Endothelial cell of umbilical vein (primary cell): Measurements from ENCODE around the gene PLCD3. TPM values are rescaled to one million over a fixed set of nuclear protein-coding genes. Genes with fewer than 3 reads are reported as not detected.

ENCODE experiments used
- BruUV-seq: library from RNA; stranded (reverse); fragments of 400-500 nt; replicated peaks from 2 replicates; lab custom pipeline; 2021; lab: Mats Ljungman, UMichigan
- CTCF ChIA-PET: fragments of 300-600, 350-600 bp; sonication (Branson Sonifier 250); formaldehyde crosslinking; loops from one replicate; lab custom pipeline; 2021; ENCODE audit warnings: antibody characterized with exemption, inconsistent platforms; lab: Charles Lee
- POLR2A ChIA-PET: fragments of 300-600, 350-600 bp; sonication (Branson Sonifier 250); formaldehyde crosslinking; loops from one replicate; lab custom pipeline; 2021; ENCODE audit warnings: antibody characterized with exemption, inconsistent platforms; lab: Charles Lee
- DNase-seq: peaks from one replicate; pipeline ENCODE4 v3.0.0-alpha.2; 2011; ENCODE audit warnings: low read depth, low spot score
- FAIRE-seq: peaks from 2 replicates; lab custom pipeline; 2011; peaks lifted over from hg19 to GRCh38; lab: Jason Lieb, UNC
- H2AFZ ChIP-seq: 2 replicates; pipeline ENCODE4 v1.6.0; 2012; ENCODE audit warnings: low read depth, low read length, control low read depth, inconsistent platforms
- H3K27ac ChIP-seq: 2 replicates; pipeline ENCODE4 v1.5.1; 2011; ENCODE audit warnings: low read depth, mild to moderate bottlenecking, control low read depth, low read length, moderate library complexity; ENCODE audit not compliant: insufficient read depth
- H3K27me3 ChIP-seq, 2 experiments: 2 replicates each; pipeline versions ENCODE4 v1.6.0 to v1.6.1; 2011; ENCODE audit warnings: low read length in 2 of 2, mixed read lengths in 1 of 2; ENCODE audit not compliant: control insufficient read depth in 2 of 2, insufficient read depth in 2 of 2
- H3K36me3 ChIP-seq, 2 experiments: 2 replicates in 1 of 2; 3 replicates in 1 of 2; pipeline ENCODE4 v1.5.1; 2011; ENCODE audit warnings: low read length in 2 of 2, mild to moderate bottlenecking in 1 of 2, moderate library complexity in 1 of 2; ENCODE audit not compliant: control insufficient read depth in 2 of 2, insufficient read depth in 2 of 2; ENCODE audit errors: extremely low read depth in 1 of 2
- H3K4me1 ChIP-seq: 3 replicates; pipeline ENCODE4 v1.5.1; 2011; ENCODE audit warnings: mild to moderate bottlenecking, low read length; ENCODE audit not compliant: control insufficient read depth, insufficient read depth; ENCODE audit errors: extremely low read depth
- H3K4me2 ChIP-seq: 2 replicates; pipeline ENCODE4 v1.6.1; 2011; ENCODE audit warnings: low read length, control low read depth, mixed read lengths; ENCODE audit not compliant: insufficient read depth
- H3K4me3 ChIP-seq, 3 experiments: fragments of 200-600 bp in 1 of 3; sonication (generic), shearing (Covaris generic) in 1 of 3; replicated peaks in 1 of 3; 2 replicates each; pipeline ENCODE4 v1.5.1; 2011 to 2016; ENCODE audit warnings: control low read depth in 3 of 3, low read length in 3 of 3, mild to moderate bottlenecking in 2 of 3, inconsistent platforms in 1 of 3, low read depth in 1 of 3, moderate library complexity in 1 of 3; ENCODE audit not compliant: insufficient read depth in 1 of 3
- H3K79me2 ChIP-seq: 2 replicates; pipeline ENCODE4 v1.6.0; 2012; ENCODE audit warnings: low read length, inconsistent platforms; ENCODE audit not compliant: control insufficient read depth, insufficient read depth
- H3K9ac ChIP-seq: replicated peaks from 2 replicates; pipeline ENCODE3; 2011; ENCODE audit warnings: low read length, control low read depth; ENCODE audit not compliant: insufficient read depth; ENCODE audit errors: extremely low read depth
- H3K9me1 ChIP-seq: replicated peaks from 3 replicates; pipeline ENCODE4 v1.6.0; 2011; ENCODE audit warnings: mild to moderate bottlenecking, low read length; ENCODE audit not compliant: control insufficient read depth, insufficient read depth; ENCODE audit errors: extremely low read depth
- H3K9me3 ChIP-seq: replicated peaks from 2 replicates; pipeline ENCODE4 v1.5.1; 2012; ENCODE audit warnings: low read length, inconsistent platforms; ENCODE audit not compliant: control insufficient read depth, insufficient read depth
- H4K20me1 ChIP-seq: replicated peaks from 2 replicates; pipeline ENCODE3; 2011; ENCODE audit warnings: mild to moderate bottlenecking, low read length; ENCODE audit not compliant: control insufficient read depth, insufficient read depth; ENCODE audit errors: extremely low read depth
- EZH2 ChIP-seq: IDR thresholded peaks from 2 replicates; pipeline ENCODE4 v1.6.1; 2012; ENCODE audit warnings: borderline replicate concordance, low read depth, mild to moderate bottlenecking, moderate library complexity, low read length, inconsistent platforms; ENCODE audit not compliant: severe bottlenecking
- FOS ChIP-seq: IDR thresholded peaks from 2 replicates; pipeline ENCODE4 v1.6.1; 2011; ENCODE audit warnings: mild to moderate bottlenecking, low read length, moderate library complexity, borderline replicate concordance; ENCODE audit not compliant: insufficient read depth
- GATA2 ChIP-seq: IDR thresholded peaks from 2 replicates; pipeline ENCODE4 v1.7.0; 2011; ENCODE audit warnings: low read depth, mild to moderate bottlenecking, moderate library complexity, mixed read lengths, low read length; ENCODE audit not compliant: insufficient read length, insufficient read depth
- JUN ChIP-seq: IDR thresholded peaks from 2 replicates; pipeline ENCODE4 v1.6.1; 2011; ENCODE audit warnings: borderline replicate concordance, low read depth; ENCODE audit not compliant: insufficient read length, insufficient read depth
- MYC ChIP-seq: IDR thresholded peaks from one replicate; pipeline ENCODE4 v1.6.1; 2011; ENCODE audit warnings: mild to moderate bottlenecking, low read depth, low read length
- POLR2A ChIP-seq: IDR thresholded peaks from 2 replicates; pipeline ENCODE4 v1.6.1; 2012; ENCODE audit warnings: low read depth, mild to moderate bottlenecking, control low read depth, low read length
- POLR2AphosphoS5 ChIP-seq: IDR thresholded peaks from 2 replicates; pipeline ENCODE4 v1.6.1; 2012; ENCODE audit warnings: low read depth, mild to moderate bottlenecking, control low read depth, low read length, moderate library complexity; ENCODE audit not compliant: insufficient read depth
- dilution Hi-C: fragments of 300-500 bp; cut with MboI; formaldehyde crosslinking; loops from one replicate; pipeline ENCODE4 v1.15.0; 2019; ENCODE audit warnings: low sequenced_read_pairs; ENCODE audit not compliant: extremely low pct_ligation_motif_present
- intact Hi-C: fragments of 100-400 bp; cut with micrococcal nuclease; formaldehyde crosslinking; loops from one replicate; pipeline ENCODE4 v1.10.0; 2022
- polyA plus RNA-seq, 4 experiments: library from polyadenylated mRNA; depleted of rRNA in 3 of 4; stranded (reverse) in 3 of 4; unstranded in 1 of 4; fragments of >200 nt; gene quantifications; 2 replicates each; pipeline versions ENCODE4 v1.2.1 to v1.2.3, GENCODE V29; 2011 to 2012; ENCODE audit warnings: missing spikeins in 1 of 4
- total RNA-seq: library from RNA; stranded (reverse); gene quantifications from 2 replicates; pipeline ENCODE4 v1.2.3, GENCODE V29; 2021
- TF ChIP-seq, protein P1 (sequence below): IDR thresholded peaks from 2 replicates; pipeline ENCODE4 v1.6.1; 2011; ENCODE audit not compliant: insufficient read depth, insufficient read length
- TF ChIP-seq, protein P2 (sequence below), 2 donors: IDR thresholded peaks; 1 replicate in 1 of 2; 2 replicates in 1 of 2; pipeline ENCODE4 v1.5.1; 2011; ENCODE audit warnings: low read length in 2 of 2, mild to moderate bottlenecking in 2 of 2, moderate library complexity in 2 of 2, control low read depth in 1 of 2, inconsistent platforms in 1 of 2, low read depth in 1 of 2; ENCODE audit not compliant: insufficient read depth in 1 of 2; ENCODE audit errors: extremely low read depth in 1 of 2

Gene PLCD3
- total and polyA plus RNA-seq, 2 donors (not counting 3 experiments of a cell fraction or from before 2014, with no cell fraction given), result 30.4 to 43.1 TPM

DNA sequence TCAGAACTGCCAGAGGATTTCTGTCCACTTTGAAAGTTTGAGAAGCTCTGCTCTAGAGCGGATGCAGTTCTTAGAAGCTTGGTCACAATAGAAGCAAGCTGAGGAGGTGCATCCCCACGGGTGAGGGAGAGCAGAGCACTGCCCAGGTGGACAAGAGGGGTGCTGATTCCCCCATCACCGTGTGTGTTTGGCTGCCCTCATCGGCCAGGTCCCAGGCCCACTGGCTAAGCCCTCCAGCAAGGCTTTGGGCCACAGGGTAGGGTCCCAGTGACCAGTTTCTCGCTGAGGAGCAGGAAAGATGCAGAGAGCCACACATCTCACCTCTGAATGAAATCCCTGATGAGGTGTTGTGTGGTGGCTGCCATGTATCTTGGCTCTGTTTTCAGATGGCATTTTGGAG lies 44.3 kb downstream of the PLCD3 start:
- no TSS peak for BruUV-seq
- intact Hi-C loops, result no loop called here
- no peak overlapping the region for H3K27ac ChIP-seq
- POLR2A ChIA-PET, result no interaction called here
- no peak overlapping the region for H3K4me2 ChIP-seq
- DNase-seq, result no peak
- no peaks in the 10 kb centered on the region for H3K79me2 ChIP-seq
- no peak overlapping the region for H2AFZ ChIP-seq
- peaks cover 16 to 34% of the 10 kb centered on the region in 2 experiments for H3K36me3 ChIP-seq
- dilution Hi-C loops, result no loop called here
- H3K4me3 ChIP-seq, result no peak overlapping the region
- no peaks in the 10 kb centered on the region for H3K9me1 ChIP-seq
- peaks cover 11% of the 10 kb centered on the region for H3K4me1 ChIP-seq
- FAIRE-seq, result no peak
- H4K20me1 ChIP-seq, result no peaks in the 10 kb centered on the region
- no peaks in the 10 kb centered on the region for H3K27me3 ChIP-seq
- no peak for TF ChIP-seq FOS
- no peak for TF ChIP-seq EZH2
- TF ChIP-seq MYC, result no peak
- no peak for TF ChIP-seq GATA2
- TF ChIP-seq, protein P1, sequence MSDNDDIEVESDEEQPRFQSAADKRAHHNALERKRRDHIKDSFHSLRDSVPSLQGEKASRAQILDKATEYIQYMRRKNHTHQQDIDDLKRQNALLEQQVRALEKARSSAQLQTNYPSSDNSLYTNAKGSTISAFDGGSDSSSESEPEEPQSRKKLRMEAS, result no peak
- TF ChIP-seq, protein P2, sequence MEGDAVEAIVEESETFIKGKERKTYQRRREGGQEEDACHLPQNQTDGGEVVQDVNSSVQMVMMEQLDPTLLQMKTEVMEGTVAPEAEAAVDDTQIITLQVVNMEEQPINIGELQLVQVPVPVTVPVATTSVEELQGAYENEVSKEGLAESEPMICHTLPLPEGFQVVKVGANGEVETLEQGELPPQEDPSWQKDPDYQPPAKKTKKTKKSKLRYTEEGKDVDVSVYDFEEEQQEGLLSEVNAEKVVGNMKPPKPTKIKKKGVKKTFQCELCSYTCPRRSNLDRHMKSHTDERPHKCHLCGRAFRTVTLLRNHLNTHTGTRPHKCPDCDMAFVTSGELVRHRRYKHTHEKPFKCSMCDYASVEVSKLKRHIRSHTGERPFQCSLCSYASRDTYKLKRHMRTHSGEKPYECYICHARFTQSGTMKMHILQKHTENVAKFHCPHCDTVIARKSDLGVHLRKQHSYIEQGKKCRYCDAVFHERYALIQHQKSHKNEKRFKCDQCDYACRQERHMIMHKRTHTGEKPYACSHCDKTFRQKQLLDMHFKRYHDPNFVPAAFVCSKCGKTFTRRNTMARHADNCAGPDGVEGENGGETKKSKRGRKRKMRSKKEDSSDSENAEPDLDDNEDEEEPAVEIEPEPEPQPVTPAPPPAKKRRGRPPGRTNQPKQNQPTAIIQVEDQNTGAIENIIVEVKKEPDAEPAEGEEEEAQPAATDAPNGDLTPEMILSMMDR (IDR thresholded peaks at IDR 0.05; ENCODE audit: extremely low read depth in 1 of 2, insufficient read depth in 1 of 2, low read depth in 1 of 2, low read length in 2 of 2), result no peak
- no peak for TF ChIP-seq JUN
- no peak for TF ChIP-seq POLR2A
- TF ChIP-seq POLR2AphosphoS5, result no peak
- H3K9ac ChIP-seq, result no peak overlapping the region
- no peaks in the 10 kb centered on the region for H3K9me3 ChIP-seq
- CTCF ChIA-PET, result interaction anchor here (1.1 kb wide), 1 partner anchor 66 kb away, joined by 3 read pairs; no protein-coding TSS in a partner anchor
